ENCODE data around the gene ADSS2. TPM values are rescaled to one million over a fixed set of nuclear protein-coding genes. Genes with fewer than 3 reads are reported as not detected.

ADSS2 gene
- polyA plus RNA-seq, 3 donors, result 12.8 to 21.4 (median 17.8) TPM

DNA sequence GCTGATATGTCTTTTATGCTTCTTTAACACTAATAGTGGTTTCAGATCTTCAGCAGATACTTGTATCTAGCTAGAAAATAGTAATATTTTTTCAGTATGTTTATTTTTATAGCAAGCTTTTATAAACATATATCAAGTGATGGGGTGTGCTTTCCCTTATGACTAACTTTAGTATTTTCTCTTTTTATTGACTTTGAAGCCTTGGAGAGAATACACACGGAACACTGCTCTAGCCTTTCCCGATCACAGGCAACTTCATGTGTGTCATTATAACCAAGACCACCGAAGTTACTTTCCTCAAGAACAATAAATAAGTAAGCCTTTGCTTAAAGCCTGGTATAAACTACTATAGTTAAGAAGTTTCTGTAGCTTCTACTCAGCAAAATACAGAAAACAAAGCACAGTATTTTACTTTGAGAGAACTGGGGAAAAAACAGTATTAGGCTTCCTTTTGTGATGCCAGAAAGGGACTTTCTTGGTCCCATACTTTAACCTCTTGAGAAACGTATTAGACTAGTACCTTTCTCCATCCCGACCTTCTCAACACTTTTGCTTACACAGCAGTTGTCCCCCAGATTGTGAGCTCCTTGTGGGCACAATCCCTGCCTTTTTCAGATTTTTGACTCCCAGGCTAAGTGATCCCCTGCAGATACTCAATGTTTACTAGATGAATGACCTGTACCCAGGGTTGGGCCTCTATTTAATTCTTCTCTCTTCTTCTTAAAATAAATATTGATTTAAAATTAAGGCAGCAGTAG lies 3.3 kb downstream of the ADSS2 start:
- no peak overlapping the region for H3K27ac ChIP-seq (ENCODE audit: low read depth, low read length)
- WGBS, 3 donors, result 91 to 95% (median 94%) methylated on average over 5 of the region's 5 CpGs

DNA sequence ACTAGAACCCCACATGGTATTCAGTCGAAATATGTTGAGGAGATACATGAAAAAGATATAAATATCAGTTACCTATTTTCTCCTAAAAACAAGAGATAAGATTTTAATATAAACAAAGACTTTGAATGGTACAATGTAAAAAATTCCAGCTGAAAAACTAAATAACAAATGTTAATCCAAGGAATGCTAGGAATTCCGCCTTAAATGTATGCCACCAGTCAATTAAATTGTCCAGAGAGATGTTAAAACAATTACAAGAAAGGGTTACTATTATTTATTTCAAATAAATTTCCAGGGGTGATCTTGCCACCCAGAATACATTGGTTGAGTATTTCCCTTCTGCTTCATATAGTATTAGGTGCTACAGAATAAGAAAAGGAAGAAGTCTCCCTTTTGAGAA lies 4.2 kb downstream of the ADSS2 start:
- no peak overlapping the region for H3K27ac ChIP-seq (ENCODE audit: low read depth, low read length)
- 93 to 98% (median 97%) methylated on average over 2 of the region's 2 CpGs for WGBS, 3 donors

- WGBS, 3 donors, result 23 to 87% (median 87%) methylated on average over 1 of the region's 1 CpG
- H3K27ac ChIP-seq (ENCODE audit: low read depth, low read length), result no peak overlapping the region
Observed at GRCh38 chr1:244447024-244447423, 4.7 kb downstream of the ADSS2 start.

DNA sequence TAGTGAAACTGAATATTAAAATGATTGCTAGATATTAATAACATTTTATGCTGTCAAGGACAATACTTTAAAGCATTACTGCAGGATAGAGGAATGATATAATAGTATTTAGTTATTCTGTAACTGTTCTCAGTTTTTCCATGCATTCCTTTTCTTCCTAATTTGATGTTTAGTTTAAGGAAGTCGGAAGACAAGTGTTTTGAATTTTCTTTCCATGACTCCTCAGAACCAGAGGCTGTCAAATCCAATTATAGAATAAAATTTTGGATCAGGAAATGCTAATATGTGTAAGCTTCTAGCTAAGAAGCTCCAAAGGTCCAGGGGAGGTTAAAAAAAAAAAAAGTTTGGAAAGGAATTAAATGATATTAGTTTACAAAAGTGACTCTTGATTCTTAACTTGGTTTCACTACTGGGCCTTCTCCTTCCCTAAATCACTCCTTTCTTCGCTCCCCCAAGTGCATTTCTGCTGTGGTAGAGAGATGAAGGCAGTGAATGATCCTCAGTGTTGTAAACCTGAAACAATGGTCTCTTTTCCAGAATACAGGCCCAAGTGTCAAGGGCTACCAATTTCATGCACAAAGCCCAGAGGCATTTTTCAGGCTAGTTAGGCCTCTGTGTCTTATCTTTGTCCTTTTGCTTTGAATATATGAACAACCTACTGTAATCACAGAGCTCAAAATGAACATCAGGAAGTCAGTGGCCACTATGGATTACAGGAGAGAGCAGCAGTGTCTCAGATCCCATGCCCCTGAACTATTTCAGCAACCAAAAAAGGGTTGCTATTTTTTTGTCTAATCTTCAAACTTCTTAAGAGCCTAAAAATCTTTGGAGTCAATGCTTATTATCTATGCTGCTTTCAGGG lies 6.2 kb downstream of the ADSS2 start:
- WGBS, 3 donors, result 74 to 81% (median 79%) methylated on average over 2 of the region's 2 CpGs
- H3K27ac ChIP-seq (ENCODE audit: low read depth, low read length), result no peak overlapping the region

- H3K27ac ChIP-seq (ENCODE audit: low read depth, low read length), result no peak overlapping the region
- WGBS, 3 donors, result 50 to 74% (median 68%) methylated on average over 1 of the region's 1 CpG
Observed at GRCh38 chr1:244444854-244445253, 6.9 kb downstream of the ADSS2 start.

- no peak overlapping the region for H3K27ac ChIP-seq (ENCODE audit: low read depth, low read length)
- 82 to 95% (median 94%) methylated on average over 2 of the region's 2 CpGs for WGBS, 3 donors
Observed at GRCh38 chr1:244442850-244443249, 8.9 kb downstream of the ADSS2 start.

GRCh38 chr1:244439391-244440032 lies 12.2 kb downstream of the ADSS2 start:
- 70 to 82% (median 78%) methylated on average over 8 of the region's 8 CpGs for WGBS, 3 donors

GRCh38 chr1:244437086-244437468 lies 14.6 kb downstream of the ADSS2 start:
- no peak overlapping the region for H3K27ac ChIP-seq (ENCODE audit: low read depth, low read length)

More at GRCh38 chr1:244439391-244440032, 12.2 kb downstream of the ADSS2 start:
- no peak overlapping the region for H3K27ac ChIP-seq (ENCODE audit: low read depth, low read length)

DNA sequence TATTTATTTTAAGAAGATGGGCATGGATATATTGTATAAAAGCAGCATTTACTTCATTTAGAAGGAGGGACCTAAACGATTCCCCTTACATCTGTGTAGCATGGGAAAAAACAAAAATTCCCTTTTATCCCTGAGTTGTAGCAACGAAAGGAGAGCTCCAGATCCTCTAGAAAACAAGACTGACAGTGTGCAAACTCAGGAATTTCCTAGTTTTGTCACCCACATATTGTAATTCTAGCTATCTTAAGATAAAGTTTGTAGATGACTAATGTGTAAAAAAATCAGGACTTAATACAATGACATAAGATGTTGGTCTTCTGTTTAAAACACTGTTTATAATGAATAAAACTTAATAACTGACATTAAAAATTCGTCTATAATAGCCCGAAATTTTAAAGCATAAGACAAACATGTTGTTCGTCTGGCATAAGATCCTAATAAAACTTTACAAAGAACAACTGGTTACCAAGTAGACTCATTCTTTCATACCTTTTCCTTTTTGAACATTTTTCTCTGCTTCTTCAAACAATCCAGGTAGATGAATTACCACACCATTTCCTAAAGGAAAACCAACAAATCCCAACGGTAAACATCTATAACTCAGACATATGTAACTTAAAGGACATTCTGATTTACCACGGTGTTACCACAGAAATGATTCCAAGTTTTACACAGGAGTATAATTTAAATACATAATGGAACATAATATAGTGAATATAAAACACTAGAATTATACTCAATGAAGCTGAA lies 15.2 kb downstream of the ADSS2 start:
- no peak overlapping the region for H3K27ac ChIP-seq (ENCODE audit: low read depth, low read length)
- WGBS, 3 donors, result 73 to 82% (median 78%) methylated on average over 7 of the region's 7 CpGs

GRCh38 chr1:244435562-244436205 lies 16.0 kb downstream of the ADSS2 start:
- no peak overlapping the region for H3K27ac ChIP-seq (ENCODE audit: low read depth, low read length)
- 84 to 89% (median 87%) methylated on average over 6 of the region's 6 CpGs for WGBS, 3 donors

DNA sequence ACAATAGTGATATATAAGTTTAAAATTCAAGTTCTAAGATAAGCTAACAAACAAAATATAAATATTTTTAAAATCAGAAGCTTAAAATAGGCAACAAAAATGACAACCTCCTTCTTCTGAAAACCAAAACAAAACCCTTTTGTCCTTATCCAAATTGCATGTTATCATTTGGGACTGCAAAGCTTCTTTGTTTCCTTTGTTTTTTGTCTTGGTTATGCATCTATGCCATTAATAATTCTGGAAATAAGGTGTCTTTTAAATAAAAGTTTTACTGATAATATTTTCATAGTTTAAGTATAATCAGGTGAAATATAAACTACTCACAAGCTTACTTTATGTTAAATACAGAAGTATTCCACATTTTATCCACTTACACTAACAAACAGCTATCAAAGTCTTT lies 20.5 kb downstream of the ADSS2 start:
- H3K27ac ChIP-seq (ENCODE audit: low read depth, low read length), result no peak overlapping the region

GRCh38 chr1:244429818-244430217 lies 21.9 kb downstream of the ADSS2 start:
- WGBS, 3 donors, result 82 to 98% (median 96%) methylated on average over 3 of the region's 3 CpGs
- no peak overlapping the region for H3K27ac ChIP-seq (ENCODE audit: low read depth, low read length)

DNA sequence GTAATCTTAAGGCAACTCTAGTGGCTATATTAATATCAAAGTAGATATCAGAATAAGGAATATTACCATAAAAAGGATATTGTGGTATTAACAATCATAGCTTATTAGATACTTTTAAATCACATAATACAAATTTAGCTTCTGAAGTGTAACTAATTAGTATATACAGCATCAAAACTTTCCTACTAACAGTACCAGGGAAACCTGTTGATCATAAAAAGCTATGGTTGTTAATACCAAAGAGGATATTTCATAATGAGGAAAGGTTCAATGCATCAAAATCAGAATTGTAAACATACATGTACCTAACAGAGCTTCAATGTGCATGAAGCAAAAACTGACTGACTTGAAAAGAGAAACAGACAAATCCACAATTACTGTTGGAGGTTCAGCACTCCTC lies 24.1 kb downstream of the ADSS2 start:
- no peak overlapping the region for H3K27ac ChIP-seq (ENCODE audit: low read depth, low read length)

DNA sequence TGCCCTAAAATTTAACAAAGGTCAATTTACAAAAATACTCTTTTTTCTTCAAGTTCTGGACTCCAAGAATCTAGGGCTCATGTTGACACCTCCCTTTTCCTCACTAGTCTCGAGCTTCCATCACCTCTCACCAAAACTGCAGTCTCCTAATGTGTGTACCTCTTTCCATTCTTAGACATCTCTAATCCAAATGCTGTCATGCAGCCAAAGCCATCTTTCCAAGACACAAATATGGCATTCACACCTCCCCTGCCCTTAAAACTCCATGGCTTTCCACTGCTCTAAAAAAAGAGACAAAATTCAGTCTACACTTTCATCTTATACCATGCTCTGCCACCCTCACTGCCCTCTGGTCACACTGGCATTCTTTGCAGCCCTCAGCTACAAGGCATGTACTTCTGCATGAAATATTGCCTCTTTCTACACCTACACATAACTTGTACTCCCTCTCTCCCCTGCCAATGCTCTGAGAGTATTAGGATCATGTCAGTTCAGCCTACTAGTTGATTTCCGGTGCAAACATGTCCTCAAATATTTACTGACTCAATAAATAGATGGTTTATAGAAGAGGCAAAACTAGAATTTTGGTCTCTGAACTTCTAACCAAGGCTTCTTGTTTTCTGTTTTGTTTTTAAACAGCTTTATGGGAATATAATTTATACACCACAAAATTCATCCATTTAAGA lies 26.9 kb downstream of the ADSS2 start:
- 81 to 92% (median 87%) methylated on average over 2 of the region's 2 CpGs for WGBS, 3 donors
- H3K27ac ChIP-seq (ENCODE audit: low read depth, low read length), result no peak overlapping the region

DNA sequence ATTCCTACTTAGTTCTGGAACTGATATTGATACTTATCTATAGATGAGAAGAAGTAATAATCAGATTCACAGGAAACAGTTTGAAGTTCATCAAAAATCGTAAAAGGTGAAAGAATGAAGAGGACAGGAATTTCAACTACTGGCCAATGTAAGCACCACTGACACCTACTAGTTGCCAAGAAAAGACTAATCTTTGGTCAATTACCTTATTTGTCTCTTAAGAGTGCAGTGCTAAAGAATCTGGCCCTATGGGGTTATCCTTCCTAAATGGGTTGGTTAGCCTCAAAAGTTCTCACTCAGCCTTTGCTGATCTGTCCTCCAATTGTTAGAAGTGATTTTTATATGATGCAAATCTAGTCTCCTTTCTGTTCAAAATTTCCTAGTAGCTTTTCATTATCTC lies 29.5 kb downstream of the ADSS2 start:
- no peak overlapping the region for H3K27ac ChIP-seq (ENCODE audit: low read depth, low read length)
- 93 to 100% (median 97%) methylated on average over 1 of the region's 1 CpG for WGBS, 3 donors

DNA sequence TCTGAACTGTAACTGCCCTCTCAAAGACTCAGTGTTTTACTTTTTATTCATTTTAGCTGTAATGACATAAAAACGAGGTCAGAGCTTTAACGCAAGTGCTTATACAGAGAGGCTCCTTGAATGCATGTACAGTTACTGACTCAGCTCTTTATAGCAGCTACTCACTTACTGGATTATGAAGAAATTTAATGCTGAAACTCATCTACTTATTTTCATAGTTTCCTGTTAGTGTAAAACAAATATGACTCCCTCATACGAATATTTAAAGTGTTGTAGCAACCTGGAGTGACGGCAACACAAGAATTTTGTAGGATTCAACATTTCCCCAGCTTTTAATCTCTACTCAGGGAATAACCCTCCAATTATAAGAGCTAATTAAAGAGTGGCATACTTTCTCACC lies 32.7 kb downstream of the ADSS2 start:
- no peak overlapping the region for H3K27ac ChIP-seq (ENCODE audit: low read depth, low read length)

GRCh38 chr1:244414543-244414942 lies 37.2 kb downstream of the ADSS2 start:
- 87 to 95% (median 91%) methylated on average over 1 of the region's 1 CpG for WGBS, 3 donors
- H3K27ac ChIP-seq (ENCODE audit: low read depth, low read length), result no peak overlapping the region

More for the DNA sequence above, 32.7 kb downstream of the ADSS2 start:
- 86 to 90% (median 87%) methylated on average over 4 of the region's 4 CpGs for WGBS, 3 donors

DNA sequence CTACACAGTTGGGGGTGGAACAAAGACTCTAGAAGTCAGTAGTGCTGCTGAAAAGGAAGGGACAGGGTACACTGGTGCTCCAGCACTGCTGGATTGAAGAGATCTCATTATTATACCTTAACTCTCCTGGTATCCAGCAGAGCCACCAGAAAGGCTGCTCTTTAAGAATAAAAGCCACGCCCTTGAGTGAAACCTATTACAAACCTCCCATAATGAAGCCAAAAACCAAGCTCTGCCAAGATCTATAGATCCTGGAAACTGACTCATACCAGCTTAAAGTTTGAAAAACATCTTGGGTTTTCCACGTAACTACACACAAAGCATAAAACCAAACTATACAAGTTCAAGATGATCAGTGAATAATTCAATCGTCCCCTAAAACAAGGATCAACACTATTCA lies 38.0 kb downstream of the ADSS2 start:
- no peak overlapping the region for H3K27ac ChIP-seq (ENCODE audit: low read depth, low read length)
- WGBS, 3 donors, result 96 to 100% (median 98%) methylated on average over 3 of the region's 3 CpGs

Data from adipose tissue (tissue), 3 donors.